Measurements from ENCODE around the gene ZFP42.

- TF ChIP-seq EZH2phosphoT487 (IDR thresholded peaks at IDR 0.05; ENCODE audit: borderline replicate concordance, low read length) (no peak), CTCF (conservative IDR thresholded peaks at IDR 0.05; ENCODE audit: low read depth, low read length) (no peak)
Measured at GRCh38 chr4:188012426-188012945, 16.9 kb downstream of the ZFP42 start.
